DOHH2 (cell line): ENCODE measurements around the gene EPHB1.

Experiments used
- H3F3A ChIP-seq: fragments of 200-600 bp; sonication (generic), shearing (Covaris generic); 2 replicates; pipeline ENCODE4 v1.6.0; 2016; ENCODE audit warnings: antibody characterized with exemption, mild to moderate bottlenecking; ENCODE audit not compliant: control insufficient read depth, insufficient read depth
- H3K27ac ChIP-seq: fragments of 200-600 bp; sonication (generic); 2 replicates; pipeline ENCODE4 v1.5.1; 2014; ENCODE audit warnings: low read depth, mild to moderate bottlenecking, low read length, moderate library complexity
- H3K27me3 ChIP-seq: fragments of 200-600 bp; sonication (generic); 2 replicates; pipeline ENCODE4 v1.6.1; 2014; ENCODE audit warnings: mild to moderate bottlenecking, low read length, mixed read lengths; ENCODE audit not compliant: control insufficient read depth
- H3K36me3 ChIP-seq: fragments of 200-600 bp; sonication (generic); 2 replicates; pipeline ENCODE4 v1.6.1; 2014; ENCODE audit warnings: mild to moderate bottlenecking, low read length, moderate library complexity, mixed read lengths; ENCODE audit not compliant: control insufficient read depth
- H3K4me1 ChIP-seq: fragments of 200-600 bp; sonication (generic); 2 replicates; pipeline ENCODE4 v1.6.1; 2014; ENCODE audit warnings: mild to moderate bottlenecking, low read length, mixed read lengths; ENCODE audit not compliant: control insufficient read depth
- H3K4me2 ChIP-seq: fragments of 200-600 bp; sonication (generic); 2 replicates; pipeline ENCODE4 v1.6.0; 2014; ENCODE audit warnings: mild to moderate bottlenecking, low read length, moderate library complexity
- H3K4me3 ChIP-seq: fragments of 200-600 bp; sonication (generic); 2 replicates; pipeline ENCODE4 v1.5.1; 2014; ENCODE audit warnings: mild to moderate bottlenecking, low read length, mixed read lengths
- H3K79me2 ChIP-seq: fragments of 200-600 bp; sonication (generic); 2 replicates; pipeline ENCODE4 v1.6.1; 2014; ENCODE audit warnings: mild to moderate bottlenecking, low read length, mixed read lengths; ENCODE audit not compliant: control insufficient read depth
- H3K9me2 ChIP-seq: fragments of 200-600 bp; sonication (generic); replicated peaks from 2 replicates; pipeline ENCODE4 v1.6.1; 2014; ENCODE audit warnings: mild to moderate bottlenecking, low read length, mixed read lengths; ENCODE audit not compliant: control insufficient read depth
- H3K9me3 ChIP-seq: fragments of 200-600 bp; sonication (generic); 2 replicates; pipeline ENCODE4 v1.6.1; 2014; ENCODE audit warnings: antibody characterized with exemption, low read length, mixed read lengths; ENCODE audit not compliant: control insufficient read depth, insufficient read depth
- H4K20me1 ChIP-seq: fragments of 200-600 bp; sonication (generic); 2 replicates; pipeline ENCODE4 v1.6.0; 2014; ENCODE audit warnings: low read depth, mild to moderate bottlenecking, antibody characterized with exemption, low read length, moderate library complexity; ENCODE audit not compliant: control insufficient read depth, insufficient read depth
- EZH2phosphoT487 ChIP-seq: fragments of 200-600 bp; sonication (generic); IDR thresholded peaks from 2 replicates; pipeline ENCODE4 v1.6.1; 2017; ENCODE audit warnings: borderline replicate concordance, mild to moderate bottlenecking, antibody characterized with exemption, low read length, moderate library complexity, mixed read lengths
- TF ChIP-seq, protein P1 (sequence below): fragments of 200-600 bp; sonication (generic); IDR thresholded peaks from one replicate; pipeline ENCODE4 v1.5.1; 2014; ENCODE audit warnings: antibody characterized with exemption, mild to moderate bottlenecking, low read depth, low read length; ENCODE audit not compliant: poor library complexity, severe bottlenecking

Gene EPHB1

GRCh38 chr3:134923286-134923685 lies 128.2 kb downstream of the EPHB1 start:
- no peak overlapping the region for H3K4me2 ChIP-seq
- H3K4me3 ChIP-seq = no peak overlapping the region

DNA sequence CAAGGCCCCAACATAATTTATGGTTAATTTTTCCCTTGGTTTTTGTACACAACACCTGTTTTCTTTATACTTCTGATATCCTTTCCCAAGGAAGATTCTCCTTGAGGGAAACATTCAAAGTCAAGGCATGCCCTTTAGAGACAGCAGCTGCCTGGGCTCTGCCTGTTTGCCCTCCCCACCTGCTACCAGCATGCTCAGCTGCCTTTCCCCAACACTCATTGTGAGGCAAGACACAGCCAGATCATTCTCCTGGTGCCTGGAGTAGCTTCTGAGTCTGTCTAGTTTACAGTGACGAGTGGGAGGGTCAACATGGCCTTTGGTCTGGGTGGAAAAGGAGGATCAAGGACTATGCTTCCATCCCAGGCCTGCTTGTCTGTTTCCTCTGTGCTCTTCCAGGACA lies 132.5 kb downstream of the EPHB1 start:
- Histone ChIP-seq H3F3A (no peaks in the 10 kb centered on the region), H3K9me2 (no peaks in the 10 kb centered on the region), H3K4me1 (no peaks in the 10 kb centered on the region), H3K27me3 (no peaks in the 10 kb centered on the region), H3K27ac (no peak overlapping the region), H3K79me2 (no peaks in the 10 kb centered on the region), H4K20me1 (no peaks in the 10 kb centered on the region), H3K4me3 (no peak overlapping the region), H3K9me3 (no peaks in the 10 kb centered on the region), H3K36me3 (no peaks in the 10 kb centered on the region), H3K4me2 (no peak overlapping the region)
- TF ChIP-seq, protein P1, sequence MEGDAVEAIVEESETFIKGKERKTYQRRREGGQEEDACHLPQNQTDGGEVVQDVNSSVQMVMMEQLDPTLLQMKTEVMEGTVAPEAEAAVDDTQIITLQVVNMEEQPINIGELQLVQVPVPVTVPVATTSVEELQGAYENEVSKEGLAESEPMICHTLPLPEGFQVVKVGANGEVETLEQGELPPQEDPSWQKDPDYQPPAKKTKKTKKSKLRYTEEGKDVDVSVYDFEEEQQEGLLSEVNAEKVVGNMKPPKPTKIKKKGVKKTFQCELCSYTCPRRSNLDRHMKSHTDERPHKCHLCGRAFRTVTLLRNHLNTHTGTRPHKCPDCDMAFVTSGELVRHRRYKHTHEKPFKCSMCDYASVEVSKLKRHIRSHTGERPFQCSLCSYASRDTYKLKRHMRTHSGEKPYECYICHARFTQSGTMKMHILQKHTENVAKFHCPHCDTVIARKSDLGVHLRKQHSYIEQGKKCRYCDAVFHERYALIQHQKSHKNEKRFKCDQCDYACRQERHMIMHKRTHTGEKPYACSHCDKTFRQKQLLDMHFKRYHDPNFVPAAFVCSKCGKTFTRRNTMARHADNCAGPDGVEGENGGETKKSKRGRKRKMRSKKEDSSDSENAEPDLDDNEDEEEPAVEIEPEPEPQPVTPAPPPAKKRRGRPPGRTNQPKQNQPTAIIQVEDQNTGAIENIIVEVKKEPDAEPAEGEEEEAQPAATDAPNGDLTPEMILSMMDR = no peak
- no peak for TF ChIP-seq EZH2phosphoT487

More at GRCh38 chr3:134923286-134923685, 128.2 kb downstream of the EPHB1 start:
- no peaks in the 10 kb centered on the region for H3K9me3 ChIP-seq
- H3K4me1 ChIP-seq = no peaks in the 10 kb centered on the region
- H3F3A ChIP-seq = no peaks in the 10 kb centered on the region
- H4K20me1 ChIP-seq = no peaks in the 10 kb centered on the region
- no peaks in the 10 kb centered on the region for H3K9me2 ChIP-seq
- no peaks in the 10 kb centered on the region for H3K27me3 ChIP-seq
- no peaks in the 10 kb centered on the region for H3K79me2 ChIP-seq
- TF ChIP-seq EZH2phosphoT487 = no peak
- TF ChIP-seq, protein P1 = no peak
- H3K36me3 ChIP-seq = no peaks in the 10 kb centered on the region
- H3K27ac ChIP-seq = no peak overlapping the region

GRCh38 chr3:134928392-134928791 lies 133.3 kb downstream of the EPHB1 start:
- Histone ChIP-seq H3K79me2 (no peaks in the 10 kb centered on the region), H3K4me3 (no peak overlapping the region), H3K27ac (no peak overlapping the region), H3K9me3 (no peaks in the 10 kb centered on the region), H3K4me1 (no peaks in the 10 kb centered on the region), H3K27me3 (no peaks in the 10 kb centered on the region), H4K20me1 (no peaks in the 10 kb centered on the region), H3K36me3 (no peaks in the 10 kb centered on the region), H3F3A (no peaks in the 10 kb centered on the region), H3K4me2 (no peak overlapping the region), H3K9me2 (no peaks in the 10 kb centered on the region)
- TF ChIP-seq EZH2phosphoT487 = no peak
- TF ChIP-seq, protein P1 = no peak

- Histone ChIP-seq H3K36me3 (no peaks in the 10 kb centered on the region), H3K4me1 (no peaks in the 10 kb centered on the region), H3K27me3 (no peaks in the 10 kb centered on the region), H3K9me2 (no peaks in the 10 kb centered on the region), H3F3A (no peaks in the 10 kb centered on the region), H4K20me1 (no peaks in the 10 kb centered on the region), H3K79me2 (no peaks in the 10 kb centered on the region), H3K4me2 (no peak overlapping the region), H3K27ac (no peak overlapping the region), H3K9me3 (no peaks in the 10 kb centered on the region), H3K4me3 (no peak overlapping the region)
- TF ChIP-seq, protein P1 = no peak
- TF ChIP-seq EZH2phosphoT487 = no peak
Observed at GRCh38 chr3:134928819-134929218, 133.8 kb downstream of the EPHB1 start.
